Measurements from ENCODE around the gene SERPINA3.

The SERPINA3 gene

GRCh38 chr14:94578712-94579111 lies 33.5 kb upstream of the SERPINA3 start:
- FAIRE-seq (no peak), DNase-seq (ENCODE audit: insufficient read length, low spot score) (no peak)
- no peak for TF ChIP-seq POLR2A (IDR thresholded peaks at IDR 0.05; ENCODE audit: low read depth, low read length)

DNA sequence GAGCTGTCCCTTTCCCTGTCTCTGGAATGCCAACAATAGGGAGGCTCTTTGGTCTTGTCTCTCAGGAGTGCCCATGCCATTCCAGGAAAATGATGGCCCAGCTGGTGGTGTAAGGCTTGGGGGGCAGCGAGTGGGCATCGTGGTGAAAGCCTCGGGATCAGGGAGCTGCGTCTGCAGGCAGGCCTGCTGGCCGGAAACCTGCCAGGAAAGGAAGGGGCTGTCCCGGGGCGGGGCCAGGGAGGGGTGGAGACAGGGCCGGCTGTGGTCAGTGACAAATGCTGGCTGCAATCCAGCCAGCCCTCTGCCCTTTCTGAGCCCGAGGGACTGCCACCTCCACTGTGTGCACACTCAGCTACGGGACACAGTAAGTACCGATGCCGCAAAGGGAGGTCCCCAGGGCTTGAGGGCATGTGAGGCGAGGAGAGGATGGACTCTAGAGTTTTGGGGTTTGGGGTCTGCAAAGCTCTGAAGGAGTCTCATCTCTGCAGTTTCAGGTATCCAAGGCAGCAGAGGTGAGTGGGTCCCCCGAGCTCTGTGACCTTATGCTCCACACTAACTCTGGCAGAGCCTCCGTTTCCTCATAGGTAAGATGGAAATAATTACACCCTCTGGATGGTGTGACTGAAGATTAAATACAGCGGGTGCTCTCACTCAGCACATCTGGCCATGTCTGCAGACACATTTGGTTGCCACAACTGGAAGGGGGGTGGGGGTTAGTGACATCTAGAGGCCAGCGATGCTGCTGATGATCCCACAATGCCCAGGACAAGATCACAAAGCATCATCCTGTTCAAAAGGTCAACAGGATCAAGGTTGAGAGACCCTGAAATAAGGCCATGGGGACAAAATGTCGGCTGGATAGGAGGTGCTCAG lies 30.8 kb upstream of the SERPINA3 start, which contains the start of gene SERPINA5:
SERPINA5 (plus strand) TSS at position 300 of the 873 bp plus-strand sequence. CDS start 5,937 bp downstream, outside the sequence.
- DNase-seq (ENCODE audit: insufficient read length, low spot score) (peak; percentile 34), FAIRE-seq (no peak)
- TF ChIP-seq POLR2A (IDR thresholded peaks at IDR 0.05; ENCODE audit: low read depth, low read length), result no peak

GRCh38 chr14:94582199-94582750 lies 29.9 kb upstream of the SERPINA3 start:
- TF ChIP-seq POLR2A (IDR thresholded peaks at IDR 0.05; ENCODE audit: low read depth, low read length), result no peak
- FAIRE-seq, result no peak
- DNase-seq (ENCODE audit: insufficient read length, low spot score), result no peak

GRCh38 chr14:94582851-94583250 lies 29.3 kb upstream of the SERPINA3 start:
- FAIRE-seq, result no peak
- no peak for DNase-seq (ENCODE audit: insufficient read length, low spot score)
- TF ChIP-seq POLR2A (IDR thresholded peaks at IDR 0.05; ENCODE audit: low read depth, low read length), result no peak

DNA sequence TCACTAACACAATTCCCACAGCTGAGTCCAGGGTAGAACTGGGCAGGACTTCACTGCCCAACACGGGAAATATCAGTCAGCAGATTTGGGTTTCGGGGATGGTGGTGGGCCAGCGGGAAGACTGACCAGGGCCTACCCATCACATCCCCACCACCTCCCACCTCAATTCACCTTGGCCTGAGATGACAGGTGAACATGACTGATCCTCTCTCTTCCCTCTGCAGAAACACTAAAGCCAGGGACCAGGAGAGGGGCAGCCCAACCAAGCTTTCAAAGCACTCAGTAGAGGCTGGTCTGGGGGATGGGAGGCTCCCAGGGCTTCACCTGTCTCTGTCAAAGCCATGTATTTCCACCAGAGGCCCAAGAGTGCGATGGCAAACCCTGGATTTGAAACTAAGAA lies 28.6 kb upstream of the SERPINA3 start:
- no peak for FAIRE-seq
- no peak for TF ChIP-seq POLR2A (IDR thresholded peaks at IDR 0.05; ENCODE audit: low read depth, low read length)
- DNase-seq (ENCODE audit: insufficient read length, low spot score), result no peak

DNA sequence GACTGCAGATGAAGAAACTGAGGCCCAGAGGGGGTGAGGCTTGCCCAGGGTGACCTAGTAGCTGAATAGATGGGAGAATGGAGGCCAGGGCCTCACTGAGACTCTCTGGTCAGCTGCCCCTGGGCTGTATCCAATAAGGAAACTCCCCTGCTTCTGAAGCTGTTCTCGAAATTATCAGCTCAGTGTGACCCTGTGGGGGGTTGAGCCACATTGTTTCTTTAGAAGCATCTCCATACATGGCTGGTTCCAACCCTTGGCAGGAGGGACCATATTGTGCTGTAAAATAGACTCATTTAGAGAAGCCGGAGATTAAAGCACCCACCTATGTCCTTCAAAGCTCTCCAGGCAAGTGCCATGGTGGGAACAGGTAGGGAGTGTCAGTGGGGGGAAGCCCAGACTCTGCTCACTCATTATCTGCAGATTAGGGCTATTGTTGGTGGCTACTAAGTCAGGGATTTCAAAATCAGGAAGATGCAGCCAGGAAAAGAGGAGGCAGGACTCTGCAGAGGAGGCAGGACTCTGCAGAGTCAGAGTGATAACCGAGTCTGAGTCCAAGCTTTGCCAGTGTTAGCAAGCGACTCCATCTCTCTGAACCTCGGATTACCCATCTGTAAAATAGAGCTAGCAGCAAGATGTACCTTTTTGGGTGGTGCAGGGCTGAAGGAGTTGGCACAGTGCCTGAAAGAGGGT lies 27.5 kb upstream of the SERPINA3 start:
- FAIRE-seq (no peak), DNase-seq (ENCODE audit: insufficient read length, low spot score) (no peak)
- TF ChIP-seq POLR2A (IDR thresholded peaks at IDR 0.05; ENCODE audit: low read depth, low read length), result no peak

GRCh38 chr14:94586635-94587034 lies 25.6 kb upstream of the SERPINA3 start:
- no peak for FAIRE-seq

GRCh38 chr14:94588311-94588710 lies 23.9 kb upstream of the SERPINA3 start:
- TF ChIP-seq POLR2A (IDR thresholded peaks at IDR 0.05; ENCODE audit: low read depth, low read length), result no peak
- FAIRE-seq, result no peak
- no peak for DNase-seq (ENCODE audit: insufficient read length, low spot score)

More at GRCh38 chr14:94586635-94587034, 25.6 kb upstream of the SERPINA3 start:
- no peak for TF ChIP-seq POLR2A (IDR thresholded peaks at IDR 0.05; ENCODE audit: low read depth, low read length)
- DNase-seq (ENCODE audit: insufficient read length, low spot score), result no peak

DNA sequence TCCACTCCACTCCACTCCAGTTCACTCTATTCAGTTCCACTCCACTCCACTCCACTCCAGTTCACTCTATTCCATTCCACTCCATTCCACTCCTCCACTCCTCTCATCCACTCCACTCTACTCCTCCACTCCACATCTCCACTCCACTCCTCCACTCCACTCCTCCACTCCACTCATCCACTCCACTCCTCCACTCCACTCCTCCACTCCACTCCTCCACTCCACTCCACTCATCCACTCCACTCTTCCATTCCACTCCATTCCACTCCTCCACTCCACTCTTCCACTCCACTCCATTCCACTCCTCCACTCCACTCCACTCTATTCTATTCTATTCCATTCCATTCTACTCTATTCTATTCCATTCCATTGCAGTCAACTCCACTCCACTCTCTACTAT lies 21.1 kb upstream of the SERPINA3 start:
- TF ChIP-seq POLR2A (IDR thresholded peaks at IDR 0.05; ENCODE audit: low read depth, low read length), result no peak
- no peak for DNase-seq (ENCODE audit: insufficient read length, low spot score)
- no peak for FAIRE-seq

GRCh38 chr14:94591871-94592270 lies 20.3 kb upstream of the SERPINA3 start:
- TF ChIP-seq POLR2A (IDR thresholded peaks at IDR 0.05; ENCODE audit: low read depth, low read length), result no peak
- FAIRE-seq (no peak), DNase-seq (ENCODE audit: insufficient read length, low spot score) (no peak)

DNA sequence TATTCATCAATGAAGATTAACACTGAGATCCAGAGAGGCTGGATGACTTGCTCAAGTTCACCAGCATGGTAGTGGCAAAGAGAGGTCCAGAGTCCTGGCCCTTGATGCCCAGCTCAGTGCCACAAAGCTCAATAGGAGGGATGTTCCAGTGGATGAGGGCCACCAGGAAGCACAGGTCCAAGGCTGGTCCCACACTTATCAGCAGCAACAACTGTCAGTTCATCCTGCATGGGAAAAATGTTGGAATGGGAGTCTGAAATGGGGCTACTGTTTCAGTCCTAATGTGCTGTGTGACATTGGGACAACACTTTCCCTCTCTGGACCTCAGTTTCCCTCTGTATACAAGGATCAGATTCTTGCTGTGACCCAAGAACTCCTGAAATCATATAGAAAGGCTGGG lies 19.7 kb upstream of the SERPINA3 start:
- FAIRE-seq, result no peak
- TF ChIP-seq POLR2A (IDR thresholded peaks at IDR 0.05; ENCODE audit: low read depth, low read length), result no peak

GRCh38 chr14:94593376-94593748 lies 18.8 kb upstream of the SERPINA3 start:
- FAIRE-seq, result no peak
- no peak for TF ChIP-seq POLR2A (IDR thresholded peaks at IDR 0.05; ENCODE audit: low read depth, low read length)
- DNase-seq (ENCODE audit: insufficient read length, low spot score), result no peak

More for the DNA sequence above, 19.7 kb upstream of the SERPINA3 start:
- DNase-seq (ENCODE audit: insufficient read length, low spot score), result no peak

DNA sequence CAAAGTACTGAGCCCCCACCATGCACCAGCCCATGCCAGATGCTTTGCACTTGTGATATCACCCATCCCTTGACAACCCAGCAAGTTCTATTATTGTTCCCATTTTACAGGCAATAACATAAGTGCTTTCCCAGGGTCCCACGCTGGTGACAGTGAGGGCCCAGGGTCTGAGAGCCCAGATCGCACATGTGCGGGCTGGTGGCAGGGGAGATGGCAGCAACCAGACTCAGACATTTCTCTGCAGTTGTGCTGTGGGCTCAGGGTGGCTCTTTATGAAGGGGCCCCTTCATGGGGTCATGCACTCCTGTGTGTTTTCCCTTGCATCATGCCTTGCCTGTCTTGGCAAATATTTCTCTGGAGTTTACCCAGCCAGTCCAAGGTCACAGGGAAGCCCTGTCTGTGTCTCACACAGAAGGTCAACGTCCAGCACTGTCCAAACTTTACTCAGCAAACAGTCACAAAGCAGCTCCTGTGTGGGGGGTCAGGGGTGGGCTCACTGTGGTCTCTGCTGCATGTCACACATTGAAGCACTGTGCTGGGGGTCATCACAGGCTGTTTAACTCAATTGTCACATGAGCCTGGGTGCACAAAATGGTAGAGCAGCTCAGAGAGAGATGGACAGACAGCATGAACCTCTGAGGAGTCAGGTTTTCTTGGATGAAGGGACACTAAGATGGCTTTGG lies 18.3 kb upstream of the SERPINA3 start:
- FAIRE-seq, result no peak
- no peak for DNase-seq (ENCODE audit: insufficient read length, low spot score)
- no peak for TF ChIP-seq POLR2A (IDR thresholded peaks at IDR 0.05; ENCODE audit: low read depth, low read length)

GRCh38 chr14:94594441-94594840 lies 17.8 kb upstream of the SERPINA3 start:
- DNase-seq (ENCODE audit: insufficient read length, low spot score) (no peak), FAIRE-seq (no peak)
- TF ChIP-seq POLR2A (IDR thresholded peaks at IDR 0.05; ENCODE audit: low read depth, low read length), result no peak

Data from H54 (cell line).